C4-2B (cell line): ENCODE data around the gene ATP13A2.

Experiments
- H3K27ac ChIP-seq: fragments of 450-650 bp; 2 replicates; pipeline ENCODE4 v1.5.1; 2017
- ZFX ChIP-seq: fragments of 450-650 bp; IDR thresholded peaks from 2 replicates; pipeline ENCODE4 v1.6.1; 2017
- TF ChIP-seq, protein P1 (sequence below): fragments of 450-650 bp; conservative IDR thresholded peaks from 2 replicates; pipeline ENCODE4 v1.5.1; 2017; ENCODE audit warnings: mild to moderate bottlenecking

Gene ATP13A2

GRCh38 chr1:17021896-17022295 is 10.2 kb upstream of the ATP13A2 start:
- no peak overlapping the region for H3K27ac ChIP-seq
- TF ChIP-seq, protein P1, sequence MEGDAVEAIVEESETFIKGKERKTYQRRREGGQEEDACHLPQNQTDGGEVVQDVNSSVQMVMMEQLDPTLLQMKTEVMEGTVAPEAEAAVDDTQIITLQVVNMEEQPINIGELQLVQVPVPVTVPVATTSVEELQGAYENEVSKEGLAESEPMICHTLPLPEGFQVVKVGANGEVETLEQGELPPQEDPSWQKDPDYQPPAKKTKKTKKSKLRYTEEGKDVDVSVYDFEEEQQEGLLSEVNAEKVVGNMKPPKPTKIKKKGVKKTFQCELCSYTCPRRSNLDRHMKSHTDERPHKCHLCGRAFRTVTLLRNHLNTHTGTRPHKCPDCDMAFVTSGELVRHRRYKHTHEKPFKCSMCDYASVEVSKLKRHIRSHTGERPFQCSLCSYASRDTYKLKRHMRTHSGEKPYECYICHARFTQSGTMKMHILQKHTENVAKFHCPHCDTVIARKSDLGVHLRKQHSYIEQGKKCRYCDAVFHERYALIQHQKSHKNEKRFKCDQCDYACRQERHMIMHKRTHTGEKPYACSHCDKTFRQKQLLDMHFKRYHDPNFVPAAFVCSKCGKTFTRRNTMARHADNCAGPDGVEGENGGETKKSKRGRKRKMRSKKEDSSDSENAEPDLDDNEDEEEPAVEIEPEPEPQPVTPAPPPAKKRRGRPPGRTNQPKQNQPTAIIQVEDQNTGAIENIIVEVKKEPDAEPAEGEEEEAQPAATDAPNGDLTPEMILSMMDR, result no peak
- TF ChIP-seq ZFX, result no peak

DNA sequence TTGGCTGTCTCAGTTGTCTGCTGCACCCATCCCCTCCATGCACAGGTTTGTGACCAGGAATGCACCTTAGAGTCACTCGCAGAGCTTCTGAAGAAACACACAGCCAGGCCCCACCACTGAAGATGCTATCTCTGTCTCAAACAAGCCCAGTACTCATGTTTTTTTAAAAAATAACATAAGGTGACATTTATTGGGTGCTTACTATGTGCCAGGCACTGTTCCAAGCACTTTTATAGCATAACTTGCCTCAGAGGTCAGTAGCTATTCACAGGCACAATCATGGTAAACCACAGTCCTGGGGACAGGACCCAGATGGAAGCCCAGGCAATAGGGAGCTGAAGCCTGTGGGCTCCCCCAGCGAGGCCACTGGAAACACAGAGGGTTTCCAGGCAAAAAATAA is 8.8 kb upstream of the ATP13A2 start:
- TF ChIP-seq, protein P1, result no peak
- TF ChIP-seq ZFX, result no peak
- H3K27ac ChIP-seq, result no peak overlapping the region

DNA sequence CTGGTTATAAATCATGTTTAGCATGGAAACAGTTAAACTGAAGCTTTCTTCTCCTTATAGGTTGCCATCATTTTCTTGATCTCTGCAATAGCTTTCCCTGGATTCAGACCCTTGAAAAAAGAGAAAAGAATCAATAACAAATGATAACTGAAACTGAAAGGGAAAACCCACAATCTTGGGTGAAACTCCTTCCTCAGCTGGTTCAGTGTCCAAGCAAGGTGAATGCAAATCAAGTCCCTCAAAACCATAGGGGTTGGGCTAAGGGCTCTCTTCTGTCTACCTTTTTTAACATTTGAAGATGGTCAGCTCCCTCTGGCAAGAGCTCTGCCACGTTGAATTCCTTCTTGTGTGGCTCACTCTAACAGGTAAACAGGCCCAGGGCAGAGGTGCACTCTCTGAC is 7.1 kb upstream of the ATP13A2 start:
- TF ChIP-seq, protein P1, result no peak
- TF ChIP-seq ZFX, result no peak
- H3K27ac ChIP-seq, result no peak overlapping the region

GRCh38 chr1:17017435-17017834 is 5.7 kb upstream of the ATP13A2 start:
- TF ChIP-seq, protein P1, result no peak
- no peak for TF ChIP-seq ZFX
- H3K27ac ChIP-seq, result no peak overlapping the region

- no peak overlapping the region for H3K27ac ChIP-seq
- TF ChIP-seq ZFX, result no peak
- TF ChIP-seq, protein P1, result no peak
These were observed 4.6 kb upstream of the ATP13A2 start for GRCh38 chr1:17016317-17016661.

GRCh38 chr1:17014671-17015567 is 3.2 kb upstream of the ATP13A2 start:
- no peak overlapping the region for H3K27ac ChIP-seq
- TF ChIP-seq ZFX, result no peak
- TF ChIP-seq, protein P1, result no peak

- TF ChIP-seq, protein P1, result no peak
- no peak for TF ChIP-seq ZFX
- no peak overlapping the region for H3K27ac ChIP-seq
These were observed 2.0 kb upstream of the ATP13A2 start for GRCh38 chr1:17013491-17014320.
